Esophagus squamous epithelium (tissue), 5 donors: Measurements from ENCODE around the gene THY1. TPM values are rescaled to one million over a fixed set of nuclear protein-coding genes. Genes with fewer than 3 reads are reported as not detected.

Source experiments
- DNase-seq: peaks from one replicate; lab custom pipeline; 2025; lab: John Stamatoyannopoulos, UW
- H3K27ac ChIP-seq, 4 donors: fragments of 200-600 bp; sonication (generic); one replicate each; pipeline ENCODE4 v1.5.1; 2016 to 2019; ENCODE audit warnings: mild to moderate bottlenecking in 1 of 4
- H3K27me3 ChIP-seq, 4 donors: fragments of 200-600 bp; sonication (generic); 1 replicate in 3 of 4; 2 replicates in 1 of 4; pipeline versions ENCODE4 v1.5.1 to v1.6.0; 2017 to 2021; ENCODE audit warnings: antibody characterized with exemption in 1 of 4
- H3K36me3 ChIP-seq, 3 donors: fragments of 200-600 bp; sonication (generic); one replicate each; pipeline ENCODE4 v1.5.1; 2016 to 2019
- H3K4me1 ChIP-seq, 3 donors: fragments of 200-600 bp; sonication (generic); one replicate each; pipeline ENCODE4 v1.5.1; 2017 to 2019
- H3K4me3 ChIP-seq, 4 donors: fragments of 200-600 bp; sonication (generic); 1 replicate in 3 of 4; 2 replicates in 1 of 4; pipeline ENCODE4 v1.5.1; 2016 to 2019; ENCODE audit warnings: mild to moderate bottlenecking in 2 of 4, moderate library complexity in 1 of 4
- H3K9me3 ChIP-seq, 3 donors: fragments of 200-600 bp; sonication (generic); one replicate each; pipeline ENCODE4 v1.5.1; 2016 to 2019
- CTCF ChIP-seq, 6 experiments: fragments of 450-650 bp in 4 of 6; fragments of 200-600 bp in 2 of 6; sonication (generic) in 2 of 6; IDR thresholded peaks; one replicate each; pipeline ENCODE4 v1.5.1; 2016 to 2019; ENCODE audit warnings: antibody characterized with exemption in 6 of 6, mild to moderate bottlenecking in 4 of 6, moderate library complexity in 4 of 6
- POLR2A ChIP-seq, 4 donors: fragments of 450-650 bp; IDR thresholded peaks; one replicate each; pipeline ENCODE4 v1.6.1; 2017; ENCODE audit warnings: antibody characterized with exemption in 4 of 4, mild to moderate bottlenecking in 4 of 4, moderate library complexity in 3 of 4
- WGBS, 2 donors: methylation state at CpG; one replicate each; pipeline ENCODE4 v1.1.5; 2018; 5-methylcytosine and 5-hydroxymethylcytosine counted together
- intact Hi-C: fragments of 100-400 bp; cut with DNase I; formaldehyde crosslinking; loops from one replicate; pipeline ENCODE4 v1.15.0; 2022
- total RNA-seq, 4 donors: library from RNA; depleted of rRNA; stranded (reverse); fragments of >200 nt; gene quantifications; one replicate each; pipeline ENCODE4 v1.1.0, GENCODE V29; 2016
- donor health status: DM: yes; HTN: yes; CAD: no.

The THY1 gene
- total RNA-seq, 4 donors from 2014 or later = 0.57 to 7.6 (median 2.9) TPM

GRCh38 chr11:119377961-119378667 lies 44.9 kb downstream of the THY1 start:
- Histone ChIP-seq H3K36me3 (no peaks in the 10 kb centered on the region), H3K4me1 (peaks cover 15 to 74% (median 46%) of the 10 kb centered on the region in 3 donors), H3K9me3 (no peaks in the 10 kb centered on the region), H3K27me3 (no peaks in the 10 kb centered on the region), H3K27ac (peak overlapping the region in 2 of 4 donors; percentile 75 to 87), H3K4me3 (no peak overlapping the region)
- no peak for DNase-seq
- WGBS, 2 donors = no CpG with 5 or more reads among the region's 6 CpGs
- TF ChIP-seq POLR2A (IDR thresholded peaks at IDR 0.05) (no peak), CTCF (IDR thresholded peaks at IDR 0.05) (no peak)
- intact Hi-C loops = no loop called here

DNA sequence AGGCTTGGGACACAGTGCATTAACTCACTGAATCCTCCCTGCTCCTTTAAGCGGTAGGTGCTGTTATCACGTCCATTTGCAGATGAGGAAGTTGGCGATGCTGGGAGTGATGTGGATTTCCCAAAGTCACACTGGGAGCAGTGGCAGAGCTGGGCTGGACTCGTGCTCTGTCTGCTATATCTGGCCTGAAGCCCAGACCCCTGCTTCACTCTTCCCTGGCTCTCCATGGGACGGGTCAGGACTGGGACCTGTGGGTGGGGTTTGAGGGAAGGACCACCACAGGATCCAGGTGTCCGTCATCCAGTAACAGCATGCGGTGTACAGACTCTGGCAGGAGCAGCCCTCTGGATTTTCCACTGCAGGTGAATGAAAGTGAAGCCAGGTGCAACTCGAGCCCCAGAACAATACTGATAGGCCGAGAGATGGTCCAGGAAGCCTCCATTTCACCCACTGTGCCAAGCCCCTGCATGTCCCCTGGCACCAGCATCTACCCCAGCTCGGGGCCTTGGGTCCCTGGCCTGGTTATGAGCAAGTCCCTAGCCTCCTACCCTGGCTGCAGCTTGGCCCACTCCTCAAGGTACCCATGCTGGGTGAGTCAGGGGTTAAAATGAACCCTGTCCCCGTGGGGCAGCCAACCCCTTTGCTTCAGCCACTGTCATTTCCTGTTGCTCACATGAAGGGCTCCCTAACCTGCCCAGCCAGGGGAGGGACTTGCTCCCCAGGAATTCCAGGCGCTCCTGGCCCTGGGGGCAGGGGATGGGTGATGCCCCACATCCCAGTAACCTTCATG lies 45.7 kb downstream of the THY1 start:
- Histone ChIP-seq H3K9me3 (no peaks in the 10 kb centered on the region), H3K4me3 (no peak overlapping the region), H3K27me3 (no peaks in the 10 kb centered on the region), H3K36me3 (no peaks in the 10 kb centered on the region), H3K4me1 (peaks cover 17 to 81% (median 45%) of the 10 kb centered on the region in 3 donors), H3K27ac (peak overlapping the region in 3 of 4 donors; percentile 17 to 87 (median 75))
- TF ChIP-seq POLR2A (IDR thresholded peaks at IDR 0.05) (no peak), CTCF (IDR thresholded peaks at IDR 0.05) (no peak)
- intact Hi-C loops = no loop called here
- no peak for DNase-seq
- WGBS, 2 donors = 33 to 59% methylated on average over 6 to 9 of the region's 12 CpGs

- 29 to 32% methylated on average over 4 of the region's 11 CpGs for WGBS, 2 donors
- DNase-seq = no peak
- Histone ChIP-seq H3K36me3 (no peaks in the 10 kb centered on the region), H3K4me1 (peaks cover 18 to 82% (median 49%) of the 10 kb centered on the region in 3 donors), H3K27me3 (no peaks in the 10 kb centered on the region), H3K27ac (peak overlapping the region; percentile 48 to 87 (median 80)), H3K9me3 (no peaks in the 10 kb centered on the region), H3K4me3 (peak overlapping the region in 1 of 4 donors; percentile 2)
- TF ChIP-seq CTCF (IDR thresholded peaks at IDR 0.05) (no peak), POLR2A (IDR thresholded peaks at IDR 0.05) (no peak)
- intact Hi-C loops = no loop called here
Measured at GRCh38 chr11:119376197-119376847, 46.6 kb downstream of the THY1 start.

DNA sequence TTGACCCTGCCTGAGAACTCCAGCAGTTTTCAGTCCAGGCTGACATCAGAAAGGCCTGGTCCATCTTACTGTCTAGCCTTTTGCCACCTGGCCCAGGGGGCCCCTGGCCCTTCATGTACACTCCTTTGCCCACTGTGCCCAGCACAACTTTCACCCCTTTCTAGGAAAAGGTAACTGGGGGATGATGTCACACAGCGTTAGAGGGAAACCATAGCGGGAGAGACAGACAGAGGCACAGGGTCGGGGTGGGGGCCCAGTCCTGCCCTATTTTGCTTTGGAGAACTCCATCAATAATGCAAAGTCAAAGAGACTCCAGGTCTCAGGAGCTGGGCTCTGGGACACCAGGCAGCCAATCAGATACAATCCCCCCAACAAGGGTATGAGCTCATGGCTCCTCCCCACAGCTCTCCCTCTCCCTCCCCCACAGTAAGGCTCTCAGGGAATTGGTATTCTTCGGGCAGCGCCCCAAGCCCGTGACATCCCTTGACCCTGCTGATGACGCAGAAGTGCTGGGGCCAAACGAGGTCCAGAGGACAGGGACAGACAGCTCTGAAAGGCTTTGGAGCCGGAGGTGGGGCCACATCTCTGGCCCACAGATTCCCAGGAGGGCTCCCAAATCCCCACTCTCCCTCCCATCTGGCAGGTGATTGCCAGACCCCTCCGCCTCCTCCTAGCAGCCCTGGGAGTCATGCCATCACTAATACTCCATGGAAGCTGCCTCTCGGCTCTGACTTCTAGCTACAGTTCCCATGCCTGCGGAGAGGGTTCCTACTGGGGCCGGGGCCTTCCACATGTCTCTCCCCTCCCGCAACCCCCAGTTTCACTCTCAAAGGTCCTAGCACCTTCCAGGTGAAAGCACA lies 47.4 kb downstream of the THY1 start:
- DNase-seq = no peak
- Histone ChIP-seq H3K27me3 (no peaks in the 10 kb centered on the region), H3K4me3 (peak overlapping the region in 1 of 4 donors; percentile 2), H3K4me1 (peaks cover 26 to 82% (median 50%) of the 10 kb centered on the region in 3 donors), H3K9me3 (no peaks in the 10 kb centered on the region), H3K27ac (peak overlapping the region; percentile 48 to 87 (median 80)), H3K36me3 (no peaks in the 10 kb centered on the region)
- intact Hi-C loops = no loop called here
- WGBS, 2 donors = 63 to 64% methylated on average over 7 to 10 of the region's 14 CpGs
- TF ChIP-seq POLR2A (IDR thresholded peaks at IDR 0.05) (no peak), CTCF (IDR thresholded peaks at IDR 0.05) (no peak)
